Renal cortical epithelial cell (primary cell): ENCODE measurements around the gene IMMT. TPM values are rescaled to one million over a fixed set of nuclear protein-coding genes. Genes with fewer than 3 reads are reported as not detected.

Source experiments
- total RNA-seq: library from RNA; depleted of rRNA; stranded (reverse); fragments of >200 nt; gene quantifications from 2 replicates; pipeline ENCODE4 v1.2.3, GENCODE V29; 2014

Gene IMMT
- total RNA-seq, 1 donor from 2014 or later: 98.5 TPM

Other genes with a start within 250 kb of the IMMT start
- gene POLR1A, start 89.6 kb downstream of the IMMT start, total RNA-seq: 17.4 and 40.4 TPM in 2 replicates
- gene PTCD3, start 89.2 kb downstream of the IMMT start, total RNA-seq: 96.2 and 125 TPM in 2 replicates
- gene MRPL35, start 4.0 kb upstream of the IMMT start, total RNA-seq: 32.0 and 51.7 TPM in 2 replicates
- gene REEP1, start 142.2 kb upstream of the IMMT start, total RNA-seq: 0.17 and 0.35 TPM in 2 replicates
- gene KDM3A, start 245.9 kb upstream of the IMMT start, total RNA-seq: 21.4 and 59.9 TPM in 2 replicates